ENCODE results near the gene GSG1L.

GSG1L gene

DNA sequence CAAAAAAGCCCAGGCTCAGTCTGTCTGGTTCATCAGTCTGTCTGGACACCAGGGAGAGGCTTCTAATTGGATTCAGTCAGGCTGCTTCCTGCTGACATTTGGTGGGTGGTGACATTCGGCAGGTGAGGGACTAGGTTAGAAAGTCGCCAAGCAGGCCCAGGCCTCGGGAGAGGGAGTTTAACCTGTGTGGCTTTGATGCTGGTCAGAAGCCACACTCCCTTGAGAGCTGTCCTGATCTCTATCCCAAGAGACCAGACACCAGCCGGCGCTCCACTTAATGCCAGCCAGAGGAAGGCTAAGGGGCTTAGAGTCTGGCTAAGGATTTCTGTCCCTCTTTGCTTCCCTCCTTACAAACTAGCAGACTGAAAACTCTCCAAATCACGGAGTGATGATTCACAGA, 135.0 kb downstream of the GSG1L start:
- no peaks in the 10 kb centered on the region for H3K36me3 ChIP-seq (ENCODE audit: insufficient read depth, low read length)
- no peak overlapping the region for H3K9ac ChIP-seq (ENCODE audit: low read depth, low read length)
- H3K27me3 ChIP-seq (ENCODE audit: control insufficient read depth, insufficient read depth, low read length) = peaks cover 4% of the 10 kb centered on the region
- no peak overlapping the region for H3K4me3 ChIP-seq (ENCODE audit: low read length)
- H3K4me2 ChIP-seq (ENCODE audit: low read length) = no peak overlapping the region
- H3K9me3 ChIP-seq (replicated peaks; ENCODE audit: low read length) = no peaks in the 10 kb centered on the region
- H3K4me1 ChIP-seq (ENCODE audit: control insufficient read depth, insufficient read depth, low read length) = no peaks in the 10 kb centered on the region

DNA sequence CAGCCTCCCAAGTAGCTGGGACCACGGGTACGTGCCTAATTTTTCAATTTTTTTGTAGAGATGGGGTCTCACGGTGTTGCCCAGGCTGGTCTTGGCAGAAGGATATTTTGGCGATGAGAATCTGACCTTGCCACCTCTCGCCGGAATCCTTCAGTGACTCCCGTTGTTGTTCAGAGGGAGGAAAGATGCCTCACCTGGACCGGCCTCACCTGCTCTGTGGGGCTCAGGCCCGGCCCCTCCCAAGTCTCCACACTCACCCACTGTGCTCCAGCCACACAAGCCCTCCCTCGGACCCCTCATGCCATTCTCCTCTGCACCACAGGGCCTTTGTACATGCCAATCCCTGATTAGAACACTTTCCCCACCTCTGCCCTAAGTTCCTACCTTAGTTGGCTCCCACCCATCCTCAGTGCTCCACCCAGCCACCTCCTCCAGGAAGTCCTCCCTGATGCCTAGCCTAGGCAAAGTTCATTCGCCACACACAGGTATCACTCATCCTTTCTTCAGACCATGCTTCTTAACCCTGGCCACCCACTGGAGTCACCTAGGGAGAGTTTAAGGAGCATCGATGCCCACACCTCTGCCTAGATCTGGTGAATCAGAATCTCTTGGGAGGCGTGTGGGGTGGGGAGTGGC, 136.1 kb downstream of the GSG1L start:
- H3K27me3 ChIP-seq (ENCODE audit: control insufficient read depth, insufficient read depth, low read length) = peaks cover 4% of the 10 kb centered on the region
- H3K36me3 ChIP-seq (ENCODE audit: insufficient read depth, low read length) = no peaks in the 10 kb centered on the region
- H3K9me3 ChIP-seq (replicated peaks; ENCODE audit: low read length) = no peaks in the 10 kb centered on the region
- no peak overlapping the region for H3K4me3 ChIP-seq (ENCODE audit: low read length)
- no peaks in the 10 kb centered on the region for H3K4me1 ChIP-seq (ENCODE audit: control insufficient read depth, insufficient read depth, low read length)
- H3K9ac ChIP-seq (ENCODE audit: low read depth, low read length) = no peak overlapping the region
- H3K4me2 ChIP-seq (ENCODE audit: low read length) = no peak overlapping the region

DNA sequence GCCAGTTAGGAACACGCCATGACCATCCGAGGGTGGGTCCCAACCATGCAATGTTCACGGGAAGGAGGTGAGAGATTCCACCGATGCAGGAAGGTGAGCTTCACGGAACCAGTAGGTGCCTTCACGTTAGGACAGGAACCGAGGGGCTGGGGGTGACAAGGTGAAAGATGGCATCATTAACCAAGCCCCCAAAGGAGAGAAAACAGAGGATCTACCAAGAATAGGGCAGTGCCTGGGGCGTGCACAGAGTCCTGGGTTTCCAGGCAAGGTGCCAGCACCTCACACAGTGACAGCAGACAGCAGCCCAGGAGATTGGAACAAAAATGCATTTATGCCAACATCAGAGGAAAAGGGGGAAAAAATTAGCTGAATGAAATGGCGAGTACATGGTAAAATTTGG, 137.9 kb downstream of the GSG1L start:
- Histone ChIP-seq H3K36me3 (ENCODE audit: insufficient read depth, low read length) (no peaks in the 10 kb centered on the region), H3K9me3 (replicated peaks; ENCODE audit: low read length) (no peaks in the 10 kb centered on the region), H3K27me3 (ENCODE audit: control insufficient read depth, insufficient read depth, low read length) (peaks cover 4% of the 10 kb centered on the region), H3K9ac (ENCODE audit: low read depth, low read length) (no peak overlapping the region), H3K4me1 (ENCODE audit: control insufficient read depth, insufficient read depth, low read length) (no peaks in the 10 kb centered on the region), H3K4me3 (ENCODE audit: low read length) (no peak overlapping the region), H3K4me2 (ENCODE audit: low read length) (no peak overlapping the region)

DNA sequence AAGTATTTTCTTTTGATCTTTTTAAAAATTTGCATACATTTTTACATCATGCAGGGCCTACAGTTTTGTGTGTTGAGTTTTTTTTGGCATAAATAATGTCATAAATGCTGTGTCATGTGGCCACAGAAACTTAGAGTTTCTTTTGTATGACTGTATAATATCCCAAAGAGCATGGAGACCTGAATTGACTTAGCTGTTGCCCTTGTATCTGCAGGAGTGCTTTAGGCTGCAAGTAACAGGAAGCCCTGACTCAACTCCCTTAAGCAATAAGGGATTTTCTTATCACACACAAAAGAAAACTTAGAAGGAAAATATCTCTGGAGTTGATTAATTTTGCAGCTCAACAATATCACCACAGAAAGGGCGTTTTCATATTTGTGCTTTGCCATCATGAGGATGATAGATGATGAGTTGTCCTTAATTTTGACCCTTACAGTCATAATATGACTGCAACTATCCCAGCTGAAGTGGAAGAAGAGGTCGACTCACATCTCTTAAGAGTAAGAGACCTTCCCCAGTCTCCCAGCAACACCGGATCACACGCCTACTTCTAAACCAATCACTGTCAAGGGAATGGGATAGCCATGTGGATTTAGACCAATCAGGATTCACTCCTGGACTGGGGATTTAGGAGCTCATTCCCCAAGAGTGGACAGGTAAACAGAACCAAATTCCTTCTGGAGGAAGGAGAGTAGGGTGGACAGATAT, 138.9 kb downstream of the GSG1L start:
- Histone ChIP-seq H3K36me3 (ENCODE audit: insufficient read depth, low read length) (no peaks in the 10 kb centered on the region), H3K9me3 (replicated peaks; ENCODE audit: low read length) (no peaks in the 10 kb centered on the region), H3K27me3 (ENCODE audit: control insufficient read depth, insufficient read depth, low read length) (peaks cover 4% of the 10 kb centered on the region), H3K9ac (ENCODE audit: low read depth, low read length) (no peak overlapping the region), H3K4me3 (ENCODE audit: low read length) (no peak overlapping the region), H3K4me2 (ENCODE audit: low read length) (no peak overlapping the region), H3K4me1 (ENCODE audit: control insufficient read depth, insufficient read depth, low read length) (no peaks in the 10 kb centered on the region)

DNA sequence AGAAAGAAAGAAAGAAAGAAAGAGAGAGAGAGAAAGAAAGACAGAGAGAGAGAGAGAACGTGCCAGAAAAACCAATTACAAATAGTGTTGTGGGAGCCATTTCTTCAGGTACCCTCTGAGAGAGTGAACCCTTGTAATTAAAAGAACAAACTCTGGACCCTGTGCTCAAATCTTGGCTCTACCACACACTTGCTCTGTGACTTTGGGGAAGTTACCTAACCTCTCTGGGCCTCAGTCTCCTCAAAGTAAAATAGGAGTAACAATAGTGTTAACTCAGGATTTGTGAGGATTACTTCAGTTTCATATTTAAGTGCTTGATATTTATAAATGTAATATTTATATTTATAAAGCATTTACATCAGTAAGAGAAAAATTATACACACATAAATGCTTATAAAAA, 139.8 kb downstream of the GSG1L start:
- H3K27me3 ChIP-seq (ENCODE audit: control insufficient read depth, insufficient read depth, low read length) = no peaks in the 10 kb centered on the region
- H3K4me1 ChIP-seq (ENCODE audit: control insufficient read depth, insufficient read depth, low read length) = no peaks in the 10 kb centered on the region
- H3K9me3 ChIP-seq (replicated peaks; ENCODE audit: low read length) = no peaks in the 10 kb centered on the region
- H3K4me3 ChIP-seq (ENCODE audit: low read length) = no peak overlapping the region
- no peak overlapping the region for H3K9ac ChIP-seq (ENCODE audit: low read depth, low read length)
- H3K4me2 ChIP-seq (ENCODE audit: low read length) = no peak overlapping the region
- H3K36me3 ChIP-seq (ENCODE audit: insufficient read depth, low read length) = no peaks in the 10 kb centered on the region

DNA sequence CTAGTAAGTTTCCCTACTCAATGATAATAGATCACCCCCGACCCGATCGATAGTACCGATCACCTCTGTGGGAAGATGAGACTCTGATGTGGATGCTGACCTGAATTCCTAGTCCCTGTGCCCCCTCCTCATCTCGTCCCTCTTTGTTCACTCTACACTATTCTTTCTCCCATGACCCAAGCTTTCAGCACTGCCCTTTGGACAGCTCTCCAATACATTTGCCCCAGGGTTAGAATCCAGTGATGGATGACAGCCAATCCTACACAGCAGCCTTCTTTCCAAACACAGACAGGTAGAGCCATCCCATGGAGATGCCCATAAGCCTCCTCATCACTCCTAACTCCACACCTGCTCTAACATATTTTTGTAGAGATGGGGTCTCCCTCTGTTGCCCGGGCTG, 141.1 kb downstream of the GSG1L start:
- H3K4me2 ChIP-seq (ENCODE audit: low read length) = no peak overlapping the region
- H3K9me3 ChIP-seq (replicated peaks; ENCODE audit: low read length) = no peaks in the 10 kb centered on the region
- no peak overlapping the region for H3K9ac ChIP-seq (ENCODE audit: low read depth, low read length)
- H3K27me3 ChIP-seq (ENCODE audit: control insufficient read depth, insufficient read depth, low read length) = no peaks in the 10 kb centered on the region
- H3K36me3 ChIP-seq (ENCODE audit: insufficient read depth, low read length) = no peaks in the 10 kb centered on the region
- no peaks in the 10 kb centered on the region for H3K4me1 ChIP-seq (ENCODE audit: control insufficient read depth, insufficient read depth, low read length)
- H3K4me3 ChIP-seq (ENCODE audit: low read length) = no peak overlapping the region

DNA sequence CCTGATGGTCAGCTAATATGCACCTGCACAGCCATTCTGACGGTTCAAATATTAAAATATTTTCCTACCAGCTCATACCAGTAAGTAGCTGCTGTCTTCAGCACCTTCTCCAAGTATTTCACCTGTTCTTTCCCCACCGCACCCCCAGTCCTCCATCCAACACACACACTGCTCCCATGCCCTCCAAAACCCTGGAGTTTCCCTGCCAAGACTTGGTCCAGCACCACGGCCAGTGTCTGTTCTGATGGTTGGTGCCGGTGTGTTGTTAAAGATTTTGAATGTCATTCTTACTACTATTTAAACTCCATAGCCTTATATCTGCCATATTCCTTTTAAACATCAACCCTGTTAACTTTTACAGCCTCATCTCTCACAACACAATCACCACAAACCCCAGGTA, 142.4 kb downstream of the GSG1L start:
- Histone ChIP-seq H3K9ac (ENCODE audit: low read depth, low read length) (no peak overlapping the region), H3K36me3 (ENCODE audit: insufficient read depth, low read length) (no peaks in the 10 kb centered on the region), H3K27me3 (ENCODE audit: control insufficient read depth, insufficient read depth, low read length) (no peaks in the 10 kb centered on the region), H3K4me2 (ENCODE audit: low read length) (no peak overlapping the region), H3K4me1 (ENCODE audit: control insufficient read depth, insufficient read depth, low read length) (no peaks in the 10 kb centered on the region), H3K4me3 (ENCODE audit: low read length) (no peak overlapping the region), H3K9me3 (replicated peaks; ENCODE audit: low read length) (no peaks in the 10 kb centered on the region)

DNA sequence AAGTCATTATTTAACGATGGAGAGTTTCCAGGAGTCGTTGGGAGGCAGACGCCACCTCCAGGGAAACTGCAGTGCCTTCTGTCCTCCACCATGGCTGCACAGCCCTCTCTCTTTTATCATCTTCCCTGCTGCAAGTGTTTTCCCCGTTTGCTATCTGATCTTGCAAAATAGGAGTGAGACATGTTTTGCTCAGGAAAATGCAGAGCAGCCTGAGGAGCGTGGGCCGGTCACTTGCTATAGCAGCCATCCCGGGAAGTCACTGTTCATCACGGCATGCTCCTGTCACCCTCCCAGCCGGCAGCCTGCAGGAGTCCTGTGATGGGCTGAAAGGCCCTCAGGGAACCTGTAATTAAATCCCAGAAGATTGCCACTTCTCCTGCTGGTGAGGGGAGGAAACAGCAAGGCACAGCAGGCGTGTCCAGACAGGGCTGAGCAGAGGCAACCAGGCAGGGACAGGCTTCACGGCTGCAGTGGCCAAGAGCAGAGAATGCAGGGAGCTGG, 143.1 kb downstream of the GSG1L start:
- Histone ChIP-seq H3K9ac (ENCODE audit: low read depth, low read length) (no peak overlapping the region), H3K4me3 (ENCODE audit: low read length) (no peak overlapping the region), H3K4me2 (ENCODE audit: low read length) (no peak overlapping the region), H3K4me1 (ENCODE audit: control insufficient read depth, insufficient read depth, low read length) (no peaks in the 10 kb centered on the region), H3K27me3 (ENCODE audit: control insufficient read depth, insufficient read depth, low read length) (no peaks in the 10 kb centered on the region), H3K9me3 (replicated peaks; ENCODE audit: low read length) (no peaks in the 10 kb centered on the region), H3K36me3 (ENCODE audit: insufficient read depth, low read length) (no peaks in the 10 kb centered on the region)

DNA sequence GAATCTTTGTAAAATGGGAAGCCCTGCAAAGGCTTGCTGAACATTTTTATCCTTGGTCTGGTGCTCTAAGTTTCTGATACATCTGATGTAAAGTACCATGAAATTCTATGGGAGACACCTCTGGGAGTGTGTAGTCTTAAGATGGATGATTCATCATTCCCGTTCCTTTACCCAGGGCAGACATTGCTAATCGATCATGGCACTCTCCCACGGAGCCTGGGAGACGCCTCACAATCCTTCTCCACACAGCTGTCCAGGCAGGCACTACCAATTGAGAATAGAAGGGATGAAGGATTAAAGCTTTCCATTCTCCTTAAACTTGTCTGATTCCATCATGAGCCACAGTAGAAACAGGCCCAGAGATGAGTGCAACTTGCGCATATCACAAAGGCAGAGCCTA, 144.8 kb downstream of the GSG1L start:
- no peaks in the 10 kb centered on the region for H3K4me1 ChIP-seq (ENCODE audit: control insufficient read depth, insufficient read depth, low read length)
- no peaks in the 10 kb centered on the region for H3K9me3 ChIP-seq (replicated peaks; ENCODE audit: low read length)
- no peaks in the 10 kb centered on the region for H3K36me3 ChIP-seq (ENCODE audit: insufficient read depth, low read length)
- no peaks in the 10 kb centered on the region for H3K27me3 ChIP-seq (ENCODE audit: control insufficient read depth, insufficient read depth, low read length)
- H3K9ac ChIP-seq (ENCODE audit: low read depth, low read length) = no peak overlapping the region
- no peak overlapping the region for H3K4me2 ChIP-seq (ENCODE audit: low read length)
- no peak overlapping the region for H3K4me3 ChIP-seq (ENCODE audit: low read length)

DNA sequence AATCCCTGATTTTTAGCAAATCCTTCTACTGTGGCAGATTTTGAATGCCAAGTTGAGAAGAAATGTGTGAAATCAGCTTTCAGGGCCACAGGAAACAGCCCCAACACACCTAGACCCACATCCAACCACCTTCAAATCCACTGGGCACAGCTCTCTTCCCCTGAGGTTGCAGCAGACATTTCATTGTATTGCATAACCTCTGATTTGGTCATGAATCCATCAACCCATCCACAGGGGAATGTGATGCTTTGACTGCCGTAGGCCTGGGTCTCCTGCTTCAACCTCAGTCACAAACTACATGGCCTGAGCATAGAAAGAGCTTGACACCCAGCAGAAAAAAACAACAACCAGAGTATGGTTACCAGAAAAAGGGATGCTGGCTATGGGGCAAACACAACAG, 145.6 kb downstream of the GSG1L start:
- Histone ChIP-seq H3K36me3 (ENCODE audit: insufficient read depth, low read length) (no peaks in the 10 kb centered on the region), H3K4me2 (ENCODE audit: low read length) (no peak overlapping the region), H3K9me3 (replicated peaks; ENCODE audit: low read length) (no peaks in the 10 kb centered on the region), H3K9ac (ENCODE audit: low read depth, low read length) (no peak overlapping the region), H3K4me3 (ENCODE audit: low read length) (no peak overlapping the region), H3K4me1 (ENCODE audit: control insufficient read depth, insufficient read depth, low read length) (no peaks in the 10 kb centered on the region), H3K27me3 (ENCODE audit: control insufficient read depth, insufficient read depth, low read length) (no peaks in the 10 kb centered on the region)

DNA sequence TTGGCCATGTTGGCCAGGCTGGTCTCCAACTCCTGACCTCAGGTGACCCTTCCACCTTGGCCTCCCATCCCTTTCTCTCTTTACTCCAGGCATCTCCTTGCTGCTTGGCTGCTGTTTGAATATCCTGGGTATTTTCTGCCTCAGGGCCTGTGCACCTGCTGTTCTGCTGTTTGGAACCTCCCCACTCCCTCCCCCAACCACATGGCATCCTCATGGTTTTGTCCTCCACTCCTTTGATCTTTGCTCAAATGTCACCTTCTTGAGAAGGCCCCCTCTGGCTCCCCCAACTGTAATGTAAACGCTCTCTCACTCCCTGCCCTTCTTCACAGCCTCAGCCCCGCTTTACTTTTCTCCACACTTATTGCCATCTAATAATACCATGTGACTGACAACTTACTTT, 152.0 kb downstream of the GSG1L start:
- Histone ChIP-seq H3K9ac (ENCODE audit: low read depth, low read length) (no peak overlapping the region), H3K4me2 (ENCODE audit: low read length) (no peak overlapping the region), H3K36me3 (ENCODE audit: insufficient read depth, low read length) (no peaks in the 10 kb centered on the region), H3K4me3 (ENCODE audit: low read length) (no peak overlapping the region), H3K4me1 (ENCODE audit: control insufficient read depth, insufficient read depth, low read length) (no peaks in the 10 kb centered on the region), H3K27me3 (ENCODE audit: control insufficient read depth, insufficient read depth, low read length) (no peaks in the 10 kb centered on the region), H3K9me3 (replicated peaks; ENCODE audit: low read length) (no peaks in the 10 kb centered on the region)

DNA sequence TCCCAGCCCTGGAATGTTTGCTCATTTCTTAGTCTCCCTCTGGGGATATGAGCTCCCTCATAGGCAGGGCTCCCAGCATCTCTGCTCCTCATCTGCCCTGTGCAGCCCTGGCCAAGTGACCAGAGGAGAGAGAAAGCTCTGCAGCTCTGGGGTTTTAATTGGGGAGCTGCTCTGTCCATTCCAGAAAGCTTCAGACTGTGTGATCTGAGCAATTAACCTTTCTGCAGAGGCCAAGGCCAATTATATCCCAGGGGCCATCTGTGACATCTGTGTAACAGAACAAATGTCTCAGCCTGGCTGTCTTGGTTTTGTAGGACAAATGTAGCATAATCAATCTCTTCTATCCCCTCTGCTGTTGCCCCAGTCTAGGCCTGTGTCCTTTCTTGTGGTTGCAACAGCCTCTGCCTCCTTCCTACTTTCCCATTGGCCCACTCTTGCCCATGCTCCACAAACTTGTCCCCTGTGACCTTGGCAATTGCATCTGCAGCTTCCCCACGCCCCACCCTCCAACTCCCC, 156.0 kb downstream of the GSG1L start:
- H3K9me3 ChIP-seq (replicated peaks; ENCODE audit: low read length) = no peaks in the 10 kb centered on the region
- no peak overlapping the region for H3K4me3 ChIP-seq (ENCODE audit: low read length)
- no peaks in the 10 kb centered on the region for H3K36me3 ChIP-seq (ENCODE audit: insufficient read depth, low read length)
- H3K27me3 ChIP-seq (ENCODE audit: control insufficient read depth, insufficient read depth, low read length) = no peaks in the 10 kb centered on the region
- H3K9ac ChIP-seq (ENCODE audit: low read depth, low read length) = no peak overlapping the region
- no peaks in the 10 kb centered on the region for H3K4me1 ChIP-seq (ENCODE audit: control insufficient read depth, insufficient read depth, low read length)
- no peak overlapping the region for H3K4me2 ChIP-seq (ENCODE audit: low read length)
